HCT116 (cell line): ENCODE results near the gene ASPHD1. TPM values are rescaled to one million over a fixed set of nuclear protein-coding genes. Genes with fewer than 3 reads are reported as not detected.

Source experiments
- ATAC-seq: fragments of 200-7000 bp; cut with Tn5 transposase; 2 replicates; pipeline ENCODE4 v1.9.1; 2020; ENCODE audit warnings: mild to moderate bottlenecking, moderate library complexity
- BruUV-seq: library from RNA; stranded (reverse); fragments of 400-500 nt; replicated peaks from 2 replicates; lab custom pipeline; 2021; lab: Mats Ljungman, UMichigan
- CTCF ChIA-PET: fragments of 300-600 bp; sonication (Branson Sonifier 250); formaldehyde crosslinking; loops from one replicate; lab custom pipeline; 2021; ENCODE audit warnings: antibody characterized with exemption; lab: Charles Lee
- POLR2A ChIA-PET: fragments of 300-600, 350-600 bp; sonication (Branson Sonifier 250); formaldehyde crosslinking; loops from one replicate; lab custom pipeline; 2021; ENCODE audit warnings: antibody characterized with exemption; lab: Charles Lee
- RAD21 ChIA-PET, 2 experiments: fragments of 300-600 bp; sonication (Branson Sonifier 250); formaldehyde crosslinking; loops; one replicate each; lab custom pipeline; 2023; ENCODE audit warnings: low total read pairs in 2 of 2; ENCODE audit not compliant: uncharacterized antibody in 2 of 2, unreplicated experiment in 2 of 2, low non-redundant PET in 1 of 2; lab: Charles Lee
- DNase-seq: peaks from one replicate; pipeline ENCODE4 v3.0.0-alpha.2; 2010; ENCODE audit warnings: low read depth, low spot score
- H2AFZ ChIP-seq: fragments of 200-600 bp; shearing (Covaris generic), sonication (generic); 2 replicates; pipeline ENCODE4 v1.6.1; 2017; ENCODE audit warnings: low read depth, mixed run types, mixed read lengths, antibody characterized with exemption, low read length; ENCODE audit not compliant: poor library complexity, severe bottlenecking
- H3K27ac ChIP-seq: 2 replicates; pipeline ENCODE4 v1.5.1; 2012; ENCODE audit warnings: low read depth, low read length
- H3K27me3 ChIP-seq: fragments of 200-600 bp; sonication (generic); 2 replicates; pipeline ENCODE4 v1.6.1; 2016; ENCODE audit warnings: mixed run types, low read length, mixed read lengths; ENCODE audit not compliant: insufficient read depth
- H3K36me3 ChIP-seq, 2 experiments: fragments of 200-500 bp in 1 of 2; fragments of 200-600 bp in 1 of 2; sonication (Bioruptor generic) in 1 of 2; sonication (generic) in 1 of 2; 2 replicates each; pipeline versions ENCODE4 v1.5.1 to v1.6.1; 2014 to 2016; ENCODE audit warnings: low read length in 2 of 2, inconsistent platforms in 1 of 2, mixed read lengths in 1 of 2, mixed run types in 1 of 2; ENCODE audit not compliant: insufficient read depth in 2 of 2, control insufficient read depth in 1 of 2
- H3K4me1 ChIP-seq, 2 experiments: fragments of 200-600 bp in 1 of 2; sonication (generic) in 1 of 2; 2 replicates each; pipeline versions ENCODE4 v1.5.1 to v1.6.1; 2012 to 2017; ENCODE audit warnings: low read length in 2 of 2, inconsistent platforms in 1 of 2, mild to moderate bottlenecking in 1 of 2, mixed read lengths in 1 of 2, mixed run types in 1 of 2, moderate library complexity in 1 of 2; ENCODE audit not compliant: insufficient read depth in 2 of 2, control insufficient read depth in 1 of 2
- H3K4me2 ChIP-seq: fragments of 200-600 bp; sonication (generic); 2 replicates; pipeline ENCODE4 v1.6.1; 2017; ENCODE audit warnings: mixed run types, low read length, mixed read lengths
- H3K4me3 ChIP-seq, 2 experiments: fragments of 200-600 bp in 1 of 2; sonication (generic) in 1 of 2; replicated peaks in 1 of 2; 2 replicates each; pipeline ENCODE4 v1.5.1; 2011 to 2016; ENCODE audit warnings: low read length in 2 of 2, control low read depth in 1 of 2, low read depth in 1 of 2, mild to moderate bottlenecking in 1 of 2, mixed read lengths in 1 of 2, mixed run types in 1 of 2
- H3K79me2 ChIP-seq: fragments of 200-600 bp; sonication (generic); 2 replicates; pipeline ENCODE4 v1.6.1; 2017; ENCODE audit warnings: mild to moderate bottlenecking, mixed run types, low read length, moderate library complexity, mixed read lengths; ENCODE audit not compliant: insufficient read depth
- H3K9ac ChIP-seq: fragments of 200-600 bp; sonication (generic); 2 replicates; pipeline ENCODE4 v1.6.1; 2016; ENCODE audit warnings: low read length, mixed read lengths
- H3K9me2 ChIP-seq: fragments of 200-600 bp; sonication (generic), shearing (Covaris generic); 2 replicates; pipeline ENCODE4 v1.6.1; 2017; ENCODE audit warnings: mixed run types, mild to moderate bottlenecking, moderate library complexity; ENCODE audit not compliant: insufficient read depth
- H3K9me3 ChIP-seq, 2 experiments: fragments of 200-500 bp in 1 of 2; fragments of 200-600 bp in 1 of 2; sonication (Bioruptor generic) in 1 of 2; sonication (generic) in 1 of 2; 2 replicates each; pipeline ENCODE4 v1.6.1; 2014 to 2017; ENCODE audit warnings: low read length in 2 of 2, mixed read lengths in 2 of 2, inconsistent platforms in 1 of 2, low read depth in 1 of 2, mild to moderate bottlenecking in 1 of 2, mixed run types in 1 of 2, moderate library complexity in 1 of 2; ENCODE audit not compliant: control insufficient read depth in 1 of 2, insufficient read depth in 1 of 2
- H4K20me1 ChIP-seq: fragments of 200-600 bp; sonication (generic), shearing (Covaris generic); 2 replicates; pipeline ENCODE4 v1.6.1; 2017; ENCODE audit warnings: mixed run types, mild to moderate bottlenecking, moderate library complexity; ENCODE audit not compliant: insufficient read depth
- CBX3 ChIP-seq: IDR thresholded peaks from 2 replicates; pipeline ENCODE4 v1.6.1; 2012; ENCODE audit warnings: low read depth
- CEBPB ChIP-seq: IDR thresholded peaks from 2 replicates; pipeline ENCODE4 v1.6.1; 2012; ENCODE audit warnings: low read depth
- EGR1 ChIP-seq: IDR thresholded peaks from 2 replicates; pipeline ENCODE4 v1.6.1; 2012; ENCODE audit warnings: low read depth
- ELF1 ChIP-seq: IDR thresholded peaks from 2 replicates; pipeline ENCODE4 v1.6.1; 2012; ENCODE audit warnings: low read depth, borderline replicate concordance
- EZH2 ChIP-seq: fragments of 200-600 bp; sonication (generic); IDR thresholded peaks from 2 replicates; pipeline ENCODE4 v1.6.1; 2017; ENCODE audit warnings: antibody characterized with exemption, mixed run types
- FOSL1 ChIP-seq: IDR thresholded peaks from 2 replicates; pipeline ENCODE4 v1.6.1; 2012; ENCODE audit warnings: low read depth
- JUND ChIP-seq: IDR thresholded peaks from 2 replicates; pipeline ENCODE4 v1.6.1; 2012
- POLR2AphosphoS5 ChIP-seq: IDR thresholded peaks from 2 replicates; pipeline ENCODE4 v1.6.1; 2011; ENCODE audit warnings: mild to moderate bottlenecking, low read depth, low read length, moderate library complexity
- RAD21 ChIP-seq: IDR thresholded peaks from 2 replicates; pipeline ENCODE4 v1.6.1; 2012; ENCODE audit warnings: low read depth, mild to moderate bottlenecking
- REST ChIP-seq: IDR thresholded peaks from 2 replicates; pipeline ENCODE4 v1.6.1; 2012; ENCODE audit warnings: low read depth
- TCF7L2 ChIP-seq: IDR thresholded peaks from 2 replicates; pipeline ENCODE4 v1.7.0; 2011; ENCODE audit warnings: borderline replicate concordance, inconsistent platforms; ENCODE audit not compliant: insufficient read depth, insufficient read length; ENCODE audit errors: extremely low read depth
- ZFX ChIP-seq: fragments of 450-650 bp; IDR thresholded peaks from 2 replicates; pipeline ENCODE4 v1.6.1; 2017
- intact Hi-C: fragments of 100-400 bp; cut with micrococcal nuclease; formaldehyde crosslinking; loops from 2 replicates; pipeline ENCODE4 v1.10.0; 2022
- total RNA-seq: library from RNA; stranded (reverse); gene quantifications from one replicate; pipeline ENCODE4 v1.2.1, GENCODE V29; 2021; ENCODE audit not compliant: unreplicated experiment
- TF ChIP-seq, protein P1 (sequence below): IDR thresholded peaks from 2 replicates; pipeline ENCODE4 v1.6.1; 2012
- TF ChIP-seq, protein P2 (sequence below), 3 experiments: fragments of 200-600 bp in 1 of 3; sonication (generic) in 1 of 3; IDR thresholded peaks in 2 of 3; conservative IDR thresholded peaks in 1 of 3; 2 replicates each; pipeline ENCODE4 v1.5.1; 2012 to 2017; ENCODE audit warnings: low read depth in 2 of 3, low read length in 2 of 3, antibody characterized with exemption in 1 of 3, borderline replicate concordance in 1 of 3, control low read depth in 1 of 3, mild to moderate bottlenecking in 1 of 3, mixed read lengths in 1 of 3, mixed run types in 1 of 3, moderate library complexity in 1 of 3; ENCODE audit not compliant: insufficient read depth in 1 of 3

ASPHD1 gene
- total RNA-seq, 1 experiment from 2014 or later: 18.4 TPM

DNA sequence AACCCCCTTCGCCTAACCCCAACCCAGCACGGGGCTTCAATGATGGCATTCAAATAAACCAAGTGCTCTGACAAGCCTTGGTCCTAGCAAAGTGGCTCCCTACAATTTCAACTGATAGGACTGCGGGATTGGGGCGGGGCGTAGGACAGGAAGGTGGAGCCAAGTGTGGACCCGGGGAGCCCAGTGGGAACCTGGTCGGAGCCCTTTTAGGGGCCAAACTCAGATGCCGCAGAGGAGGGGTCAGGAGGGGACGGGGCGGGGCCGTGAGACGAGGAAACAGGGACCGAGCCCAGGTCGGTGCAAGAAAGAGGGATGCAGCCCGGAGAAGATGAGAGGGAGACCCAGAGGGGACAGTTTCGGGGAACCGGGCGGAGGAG lies 24.1 kb upstream of the ASPHD1 start:
- H3K9me3 ChIP-seq: no peaks in the 10 kb centered on the region

DNA sequence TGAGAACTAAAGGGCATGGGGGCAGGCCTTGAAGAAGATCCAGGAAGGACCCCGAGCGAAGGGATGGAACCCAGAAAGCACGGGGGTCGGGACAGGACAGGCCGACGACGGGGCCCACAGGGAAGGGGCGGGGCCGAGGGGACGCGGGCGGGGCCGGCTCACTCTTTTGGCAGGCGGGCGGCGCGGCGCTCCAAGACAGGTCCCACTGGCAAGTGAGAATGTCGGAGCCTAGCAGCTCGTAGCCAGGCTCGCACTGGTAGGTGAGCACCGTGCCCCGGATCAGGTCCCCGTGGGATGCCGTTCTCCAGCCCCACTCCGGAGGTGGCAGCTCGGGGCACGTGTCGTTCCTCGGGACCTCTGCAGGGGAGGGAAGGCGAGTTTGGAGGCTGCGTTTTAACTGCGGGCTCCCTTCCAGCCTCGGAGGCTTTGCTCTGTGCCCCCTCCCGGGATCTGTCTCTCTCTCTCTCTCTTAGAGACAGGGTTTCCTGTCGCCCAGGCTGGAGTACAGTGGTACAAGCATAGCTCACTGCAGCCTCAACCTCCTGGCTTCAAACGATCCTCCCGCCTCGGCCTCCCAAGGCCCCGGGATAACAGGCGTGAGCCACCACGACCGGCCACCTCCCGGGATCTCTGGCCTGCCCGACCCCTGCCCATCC lies 23.6 kb upstream of the ASPHD1 start:
- TF ChIP-seq REST: no peak
- TF ChIP-seq, protein P1, sequence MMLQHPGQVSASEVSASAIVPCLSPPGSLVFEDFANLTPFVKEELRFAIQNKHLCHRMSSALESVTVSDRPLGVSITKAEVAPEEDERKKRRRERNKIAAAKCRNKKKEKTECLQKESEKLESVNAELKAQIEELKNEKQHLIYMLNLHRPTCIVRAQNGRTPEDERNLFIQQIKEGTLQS: no peak
- TF ChIP-seq TCF7L2: no peak
- TF ChIP-seq RAD21: no peak
- TF ChIP-seq CEBPB: no peak
- TF ChIP-seq JUND: no peak
- TF ChIP-seq ZFX: no peak
- no peak for TF ChIP-seq CBX3
- no peak for TF ChIP-seq ELF1
- TF ChIP-seq, protein P2, sequence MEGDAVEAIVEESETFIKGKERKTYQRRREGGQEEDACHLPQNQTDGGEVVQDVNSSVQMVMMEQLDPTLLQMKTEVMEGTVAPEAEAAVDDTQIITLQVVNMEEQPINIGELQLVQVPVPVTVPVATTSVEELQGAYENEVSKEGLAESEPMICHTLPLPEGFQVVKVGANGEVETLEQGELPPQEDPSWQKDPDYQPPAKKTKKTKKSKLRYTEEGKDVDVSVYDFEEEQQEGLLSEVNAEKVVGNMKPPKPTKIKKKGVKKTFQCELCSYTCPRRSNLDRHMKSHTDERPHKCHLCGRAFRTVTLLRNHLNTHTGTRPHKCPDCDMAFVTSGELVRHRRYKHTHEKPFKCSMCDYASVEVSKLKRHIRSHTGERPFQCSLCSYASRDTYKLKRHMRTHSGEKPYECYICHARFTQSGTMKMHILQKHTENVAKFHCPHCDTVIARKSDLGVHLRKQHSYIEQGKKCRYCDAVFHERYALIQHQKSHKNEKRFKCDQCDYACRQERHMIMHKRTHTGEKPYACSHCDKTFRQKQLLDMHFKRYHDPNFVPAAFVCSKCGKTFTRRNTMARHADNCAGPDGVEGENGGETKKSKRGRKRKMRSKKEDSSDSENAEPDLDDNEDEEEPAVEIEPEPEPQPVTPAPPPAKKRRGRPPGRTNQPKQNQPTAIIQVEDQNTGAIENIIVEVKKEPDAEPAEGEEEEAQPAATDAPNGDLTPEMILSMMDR (IDR thresholded peaks at IDR 0.05 in 2 of 3, conservative IDR thresholded peaks at IDR 0.05 in 1 of 3; ENCODE audit: borderline replicate concordance in 1 of 3, insufficient read depth in 1 of 3, low read depth in 2 of 3, low read length in 2 of 3): no peak
- H3K4me2 ChIP-seq: no peak overlapping the region
- RAD21 ChIA-PET: no interaction called here

More for the DNA sequence above, 24.1 kb upstream of the ASPHD1 start:
- Histone ChIP-seq H3K79me2 (no peaks in the 10 kb centered on the region), H3K4me2 (no peak overlapping the region), H3K4me1 (0 out of 4 replicates have a peak, but pooled peaks cover 0 to 4% of the 10 kb centered on the region in 2 experiments), H3K9ac (no peak overlapping the region), H3K27me3 (no peaks in the 10 kb centered on the region), H3K9me2 (no peaks in the 10 kb centered on the region), H4K20me1 (no peaks in the 10 kb centered on the region), H3K4me3 (no peak overlapping the region), H3K36me3 (no peaks in the 10 kb centered on the region), H2AFZ (no peak overlapping the region), H3K27ac (no peak overlapping the region)
- CTCF ChIA-PET: no interaction called here
- ATAC-seq (no peak), DNase-seq (no peak)
- intact Hi-C loops: no loop called here
- RAD21 ChIA-PET: interaction anchor here in 1 of 2 experiments (0.6 kb wide), 1 partner anchor 9 kb away, joined by 3 read pairs; no protein-coding TSS in a partner anchor
- POLR2A ChIA-PET: no interaction called here
- TF ChIP-seq POLR2AphosphoS5: no peak
- no peak for TF ChIP-seq EZH2
- TF ChIP-seq FOSL1: no peak
- TF ChIP-seq EGR1: no peak
- TF ChIP-seq JUND: no peak
- TF ChIP-seq, protein P1: no peak
- TF ChIP-seq TCF7L2: no peak
- no TSS peak for BruUV-seq

More for the DNA sequence above, 23.6 kb upstream of the ASPHD1 start:
- no peaks in the 10 kb centered on the region for H3K27me3 ChIP-seq
- no peaks in the 10 kb centered on the region for H3K9me2 ChIP-seq
- no peak overlapping the region for H3K4me3 ChIP-seq
- no peaks in the 10 kb centered on the region for H3K36me3 ChIP-seq
- no peaks in the 10 kb centered on the region for H3K9me3 ChIP-seq
- H3K79me2 ChIP-seq: no peaks in the 10 kb centered on the region
- no peak overlapping the region for H3K27ac ChIP-seq
- BruUV-seq: no TSS peak
- H3K4me1 ChIP-seq: 0 out of 4 replicates have a peak, but pooled peaks cover 0 to 4% of the 10 kb centered on the region in 2 experiments
- DNase-seq (no peak), ATAC-seq (no peak)
- ChIA-PET POLR2A (no interaction called here), CTCF (no interaction called here)
- H2AFZ ChIP-seq: no peak overlapping the region
- no peaks in the 10 kb centered on the region for H4K20me1 ChIP-seq
- intact Hi-C loops: no loop called here
- no peak overlapping the region for H3K9ac ChIP-seq
